Measurements from ENCODE around the gene CXCL9.

GRCh38 chr4:75995727-75996126, 11.6 kb downstream of the CXCL9 start:
- TF ChIP-seq CTCF (IDR thresholded peaks at IDR 0.05) (peak; percentile 36 to 48), POLR2A (IDR thresholded peaks at IDR 0.05) (no peak), POLR2AphosphoS5 (IDR thresholded peaks at IDR 0.05) (no peak)
